HL-60 (cell line): ENCODE data around the gene TMEM270.

Source experiments
- DNase-seq, 2 experiments: peaks; one replicate each; pipeline ENCODE4 v3.0.0-alpha.2; 2010 to 2020; ENCODE audit warnings: low read depth in 1 of 2, low spot score in 1 of 2
- H3K27ac ChIP-seq: fragments of 250-450 bp; sonication (Bioruptor Pico); replicated peaks from 2 replicates; pipeline ENCODE4 v1.5.1; 2020; ENCODE audit warnings: mild to moderate bottlenecking, moderate library complexity
- H3K27me3 ChIP-seq: fragments of 250-450 bp; sonication (Bioruptor Pico); 2 replicates; pipeline ENCODE4 v1.5.1; 2021; ENCODE audit warnings: mild to moderate bottlenecking, moderate library complexity; ENCODE audit not compliant: insufficient read depth, poor library complexity, severe bottlenecking
- H3K4me3 ChIP-seq: replicated peaks from 2 replicates; pipeline ENCODE4 v1.5.1; 2011; ENCODE audit warnings: mild to moderate bottlenecking, control low read depth, low read length; ENCODE audit not compliant: insufficient read depth
- GABPA ChIP-seq: IDR thresholded peaks from 2 replicates; pipeline ENCODE4 v1.6.1; 2012; ENCODE audit warnings: low read depth
- POLR2AphosphoS5 ChIP-seq: IDR thresholded peaks from 2 replicates; pipeline ENCODE4 v1.6.1; 2012; ENCODE audit warnings: low read depth
- REST ChIP-seq: IDR thresholded peaks from 2 replicates; pipeline ENCODE4 v1.6.1; 2012; ENCODE audit warnings: low read depth; ENCODE audit not compliant: insufficient replicate concordance
- SPI1 ChIP-seq: IDR thresholded peaks from 2 replicates; pipeline ENCODE4 v1.6.1; 2012; ENCODE audit warnings: low read depth, mild to moderate bottlenecking, borderline replicate concordance
- TF ChIP-seq, protein P1 (sequence below): IDR thresholded peaks from one replicate; pipeline ENCODE4 v1.5.1; 2011; ENCODE audit warnings: low read length, control low read depth, inconsistent platforms; ENCODE audit not compliant: insufficient read depth

TMEM270 gene

GRCh38 chr7:73871163-73872011 is 10.4 kb downstream of the TMEM270 start:
- Histone ChIP-seq H3K27me3 (no peaks in the 10 kb centered on the region), H3K4me3 (no peak overlapping the region), H3K27ac (no peak overlapping the region)
- TF ChIP-seq POLR2AphosphoS5 (no peak), REST (no peak), GABPA (no peak), SPI1 (no peak)
- TF ChIP-seq, protein P1, sequence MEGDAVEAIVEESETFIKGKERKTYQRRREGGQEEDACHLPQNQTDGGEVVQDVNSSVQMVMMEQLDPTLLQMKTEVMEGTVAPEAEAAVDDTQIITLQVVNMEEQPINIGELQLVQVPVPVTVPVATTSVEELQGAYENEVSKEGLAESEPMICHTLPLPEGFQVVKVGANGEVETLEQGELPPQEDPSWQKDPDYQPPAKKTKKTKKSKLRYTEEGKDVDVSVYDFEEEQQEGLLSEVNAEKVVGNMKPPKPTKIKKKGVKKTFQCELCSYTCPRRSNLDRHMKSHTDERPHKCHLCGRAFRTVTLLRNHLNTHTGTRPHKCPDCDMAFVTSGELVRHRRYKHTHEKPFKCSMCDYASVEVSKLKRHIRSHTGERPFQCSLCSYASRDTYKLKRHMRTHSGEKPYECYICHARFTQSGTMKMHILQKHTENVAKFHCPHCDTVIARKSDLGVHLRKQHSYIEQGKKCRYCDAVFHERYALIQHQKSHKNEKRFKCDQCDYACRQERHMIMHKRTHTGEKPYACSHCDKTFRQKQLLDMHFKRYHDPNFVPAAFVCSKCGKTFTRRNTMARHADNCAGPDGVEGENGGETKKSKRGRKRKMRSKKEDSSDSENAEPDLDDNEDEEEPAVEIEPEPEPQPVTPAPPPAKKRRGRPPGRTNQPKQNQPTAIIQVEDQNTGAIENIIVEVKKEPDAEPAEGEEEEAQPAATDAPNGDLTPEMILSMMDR, result no peak
- DNase-seq, result no peak

DNA sequence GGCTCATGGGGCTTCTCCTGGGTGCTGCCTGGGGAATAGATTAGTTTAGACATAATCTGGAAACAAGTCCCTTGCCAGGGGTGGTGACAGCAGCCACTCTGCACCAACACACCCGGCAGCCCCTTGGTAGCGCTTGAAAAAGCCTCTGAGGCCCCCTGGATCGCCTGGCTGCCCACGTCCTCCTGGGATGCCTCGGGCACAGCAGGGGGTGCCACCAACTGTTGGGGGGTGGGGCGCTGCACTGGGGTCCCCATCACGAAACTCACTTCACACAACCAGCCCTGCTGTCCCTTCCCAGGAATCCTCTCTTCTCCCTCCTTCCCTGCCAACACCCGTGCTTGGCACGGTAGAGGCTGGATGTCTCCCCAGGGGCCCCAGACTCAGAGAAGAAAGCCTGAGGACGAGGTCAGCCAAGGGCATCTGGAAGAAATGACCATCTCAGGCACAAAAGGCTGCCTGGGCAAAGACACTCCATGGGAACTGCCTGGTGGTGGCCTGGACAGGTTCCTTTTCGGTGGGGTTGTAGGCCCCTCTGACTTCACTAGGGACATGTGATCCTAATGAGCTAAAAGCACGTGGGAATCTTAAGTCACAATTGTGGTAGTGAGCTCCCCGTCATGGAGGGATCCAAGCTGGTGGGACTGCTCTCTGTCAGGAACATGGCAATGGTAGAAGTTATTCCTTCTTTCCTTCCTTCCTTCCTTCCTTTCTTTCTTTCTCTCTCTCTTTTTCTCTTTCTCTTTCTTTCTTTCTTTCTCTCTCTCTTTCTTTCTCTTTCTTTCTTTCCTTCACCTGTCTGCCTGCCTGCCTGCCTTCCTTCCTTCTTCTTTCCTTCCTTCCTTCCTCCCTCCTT is 11.3 kb downstream of the TMEM270 start:
- H3K27ac ChIP-seq, result no peak overlapping the region
- no peaks in the 10 kb centered on the region for H3K27me3 ChIP-seq
- no peak for DNase-seq
- H3K4me3 ChIP-seq, result no peak overlapping the region
- TF ChIP-seq REST (no peak), SPI1 (no peak), GABPA (no peak), POLR2AphosphoS5 (no peak)
- TF ChIP-seq, protein P1, result no peak

- no peak overlapping the region for H3K27ac ChIP-seq
- peaks cover 4% of the 10 kb centered on the region for H3K27me3 ChIP-seq
- H3K4me3 ChIP-seq, result no peak overlapping the region
- no peak for TF ChIP-seq POLR2AphosphoS5
- TF ChIP-seq GABPA, result no peak
- no peak for TF ChIP-seq SPI1
- no peak for TF ChIP-seq REST
- TF ChIP-seq, protein P1, result no peak
- no peak for DNase-seq
Measured at GRCh38 chr7:73876361-73876760, 15.4 kb downstream of the TMEM270 start.
